ENCODE data around the gene SLC25A20. TPM values are rescaled to one million over a fixed set of nuclear protein-coding genes. Genes with fewer than 3 reads are reported as not detected.

Gene SLC25A20
- total RNA-seq, 4 donors from 2014 or later = 8.4 to 83.8 (median 31.7) TPM

- DNase-seq = no peak
- in situ Hi-C loops (cut with MboI; ENCODE audit: low pct_ligation_motif_present in 1 of 4, low pct_unique_long_range_greater_than_20kb in 1 of 4, low sequenced_read_pairs in 3 of 4) = no loop called here
- WGBS, 2 donors (ENCODE audit: low coverage in 1 of 2) = 97 to 100% methylated on average over 2 of the region's 2 CpGs
These were observed 1.7 kb downstream of the SLC25A20 start for GRCh38 chr3:48896936-48897335.

DNA sequence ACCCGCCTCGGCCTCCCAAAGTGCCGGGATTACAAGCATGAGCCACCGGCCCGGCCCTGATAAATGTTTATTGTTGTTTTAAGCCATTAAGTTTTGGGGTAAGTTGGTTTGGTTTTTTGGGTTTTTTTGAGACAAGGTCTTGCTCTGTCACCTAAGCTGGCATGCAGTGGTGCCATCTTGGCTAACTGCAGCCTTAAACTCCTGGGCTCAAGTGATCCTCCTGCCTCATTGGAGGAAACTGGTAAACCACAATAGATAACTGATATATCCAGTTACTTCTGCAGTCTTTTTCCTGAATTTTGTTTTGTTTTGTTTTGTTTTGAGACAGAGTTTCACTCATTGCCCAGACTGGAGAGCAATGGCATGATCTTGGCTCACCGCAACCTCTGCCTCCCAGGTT is 4.2 kb downstream of the SLC25A20 start:
- Histone ChIP-seq H3K27me3 (no peaks in the 10 kb centered on the region), H3K27ac (no peak overlapping the region), H3K4me1 (peaks cover 8 to 20% (median 16%) of the 10 kb centered on the region in 4 donors), H3K4me3 (no peak overlapping the region), H3K9me3 (no peaks in the 10 kb centered on the region), H3K36me3 (peaks cover 0 to 13% (median 0%) of the 10 kb centered on the region in 4 donors)
- intact Hi-C loops (cut with DNase I; ENCODE audit: low total_unique reads) = no loop called here
- 99% methylated on average over 6 of the region's 6 CpGs; no CpG with 5 or more reads in 1 of the 2 donors for WGBS, 2 donors (ENCODE audit: low coverage in 1 of 2)
- in situ Hi-C loops (cut with MboI; ENCODE audit: low pct_ligation_motif_present in 1 of 4, low pct_unique_long_range_greater_than_20kb in 1 of 4, low sequenced_read_pairs in 3 of 4) = no loop called here
- no peak for TF ChIP-seq POLR2A (IDR thresholded peaks at IDR 0.05)
- TF ChIP-seq EP300 (IDR thresholded peaks at IDR 0.05; ENCODE audit: low read depth) = no peak
- TF ChIP-seq POLR2AphosphoS5 (IDR thresholded peaks at IDR 0.05) = no peak
- TF ChIP-seq CTCF (IDR thresholded peaks at IDR 0.05) = no peak
- DNase-seq = no peak

More at GRCh38 chr3:48896936-48897335, 1.7 kb downstream of the SLC25A20 start:
- H3K4me3 ChIP-seq = no peak overlapping the region
- H3K4me1 ChIP-seq = peaks cover 8 to 20% (median 16%) of the 10 kb centered on the region in 4 donors
- H3K9me3 ChIP-seq = no peaks in the 10 kb centered on the region
- H3K27me3 ChIP-seq = no peaks in the 10 kb centered on the region
- TF ChIP-seq CTCF (IDR thresholded peaks at IDR 0.05) = no peak
- no peak for TF ChIP-seq POLR2AphosphoS5 (IDR thresholded peaks at IDR 0.05)
- TF ChIP-seq EP300 (IDR thresholded peaks at IDR 0.05; ENCODE audit: low read depth) = no peak
- TF ChIP-seq POLR2A (IDR thresholded peaks at IDR 0.05) = no peak
- H3K27ac ChIP-seq = peak overlapping the region in 3 of 4 donors; percentile 19 to 92 (median 85)
- peaks cover 0 to 3% (median 0%) of the 10 kb centered on the region in 4 donors for H3K36me3 ChIP-seq
- intact Hi-C loops (cut with DNase I; ENCODE audit: low total_unique reads) = no loop called here

GRCh38 chr3:48891606-48892005 is 7.1 kb downstream of the SLC25A20 start:
- no peak for DNase-seq
- WGBS, 2 donors (ENCODE audit: low coverage in 1 of 2) = 96% methylated on average over 5 to 8 of the region's 8 CpGs
- no peak overlapping the region for H3K4me3 ChIP-seq
- no peak overlapping the region for H3K27ac ChIP-seq
- no peaks in the 10 kb centered on the region for H3K9me3 ChIP-seq
- TF ChIP-seq POLR2AphosphoS5 (IDR thresholded peaks at IDR 0.05) (no peak), EP300 (IDR thresholded peaks at IDR 0.05; ENCODE audit: low read depth) (no peak), POLR2A (IDR thresholded peaks at IDR 0.05) (no peak), CTCF (IDR thresholded peaks at IDR 0.05) (no peak)
- H3K36me3 ChIP-seq = peaks cover 0 to 13% (median 0%) of the 10 kb centered on the region in 4 donors
- H3K4me1 ChIP-seq = peaks cover 0 to under 1% (median under 1%) of the 10 kb centered on the region in 4 donors
- intact Hi-C loops (cut with DNase I; ENCODE audit: low total_unique reads) (no loop called here), in situ Hi-C loops (cut with MboI; ENCODE audit: low pct_ligation_motif_present in 1 of 4, low pct_unique_long_range_greater_than_20kb in 1 of 4, low sequenced_read_pairs in 3 of 4) (no loop called here)
- H3K27me3 ChIP-seq = no peaks in the 10 kb centered on the region

GRCh38 chr3:48885753-48886152 is 12.9 kb downstream of the SLC25A20 start:
- Histone ChIP-seq H3K4me3 (no peak overlapping the region), H3K27ac (no peak overlapping the region), H3K4me1 (no peaks in the 10 kb centered on the region), H3K27me3 (no peaks in the 10 kb centered on the region), H3K9me3 (no peaks in the 10 kb centered on the region), H3K36me3 (peaks cover 0 to 11% (median 0%) of the 10 kb centered on the region in 4 donors)
- intact Hi-C loops (cut with DNase I; ENCODE audit: low total_unique reads) = no loop called here
- in situ Hi-C loops (cut with MboI; ENCODE audit: low pct_ligation_motif_present in 1 of 4, low pct_unique_long_range_greater_than_20kb in 1 of 4, low sequenced_read_pairs in 3 of 4) = no loop called here
- TF ChIP-seq EP300 (IDR thresholded peaks at IDR 0.05; ENCODE audit: low read depth) (no peak), CTCF (IDR thresholded peaks at IDR 0.05) (no peak), POLR2AphosphoS5 (IDR thresholded peaks at IDR 0.05) (no peak), POLR2A (IDR thresholded peaks at IDR 0.05) (no peak)
- no peak for DNase-seq
